GM19238 (cell line): ENCODE data around the gene CRMP1.
"Not testable (repeated sequence)": the region's sequence is repeated elsewhere in the genome, so short reads cannot be mapped to it uniquely, and the experiment has no call there.

Source experiments
- DNase-seq: peaks from one replicate; pipeline ENCODE4 v3.0.0; 2011; ENCODE audit warnings: low spot score; ENCODE audit not compliant: insufficient read length

Gene CRMP1

DNA sequence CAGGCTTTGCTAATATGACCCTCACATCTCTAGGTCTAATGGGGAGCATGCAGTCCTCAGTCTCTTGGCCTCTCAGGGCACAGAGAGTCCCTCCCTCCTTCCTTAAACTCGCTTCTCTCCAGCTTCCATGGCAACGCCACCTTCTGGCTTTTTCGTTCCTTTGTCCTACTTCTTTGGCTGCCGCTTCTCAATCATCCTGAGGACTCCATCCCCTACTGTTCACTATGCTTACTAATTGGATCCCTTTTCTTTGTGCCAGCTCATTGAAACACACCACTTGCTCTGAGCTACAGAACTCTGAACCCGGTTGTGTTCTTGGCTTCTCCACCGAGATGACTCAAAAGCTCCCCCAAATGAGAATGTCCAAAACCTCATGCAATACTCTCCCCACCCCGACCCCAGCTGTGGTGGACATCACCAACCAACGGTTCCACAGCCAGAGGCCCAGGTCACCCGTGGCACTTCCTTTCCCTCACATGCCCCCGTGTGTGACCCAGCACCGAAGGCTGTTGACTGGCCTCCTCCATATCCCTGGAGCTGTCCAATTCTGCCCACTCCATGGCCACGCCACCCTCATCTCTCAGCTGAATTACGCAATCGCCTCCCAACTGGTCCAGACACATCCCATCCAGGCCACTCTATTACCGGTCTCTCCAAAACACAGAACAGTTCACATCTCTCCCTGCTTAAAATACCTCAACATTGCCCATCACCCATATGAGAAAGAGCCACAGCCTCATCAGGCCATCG, 34.7 kb downstream of the CRMP1 start:
- DNase-seq: no peak

DNA sequence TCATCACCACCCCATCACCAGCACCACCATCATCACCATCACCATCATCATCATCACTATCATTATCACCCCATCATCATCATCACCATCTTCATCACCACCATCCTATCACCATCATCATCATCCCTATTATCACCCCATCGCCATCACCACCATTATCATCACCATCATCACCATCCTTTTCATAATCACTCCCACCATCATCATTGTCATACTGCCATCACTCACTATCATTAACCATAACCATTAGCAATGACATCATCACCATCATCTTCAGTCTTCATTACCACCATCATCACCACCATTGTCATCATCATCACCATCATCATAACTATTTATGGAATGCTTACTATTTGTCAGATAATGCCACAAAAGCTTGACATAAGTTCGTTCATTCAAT, 35.7 kb downstream of the CRMP1 start:
- no peak for DNase-seq

DNA sequence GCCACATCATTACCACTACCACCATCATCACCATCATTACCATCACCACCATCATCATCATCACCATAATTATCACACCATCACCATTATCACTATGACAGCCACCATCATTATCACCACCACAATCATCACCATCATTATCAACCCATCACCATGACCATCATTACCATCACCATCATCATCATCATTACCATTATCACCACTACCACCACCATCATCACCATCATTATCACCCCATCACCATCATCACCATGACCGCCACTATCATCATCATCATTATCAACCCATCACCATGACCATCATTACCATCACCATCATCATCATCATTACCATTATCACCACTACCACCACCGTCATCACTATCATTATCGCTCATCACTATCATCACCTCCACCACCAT, 36.5 kb downstream of the CRMP1 start:
- DNase-seq: not testable (repeated sequence)

DNA sequence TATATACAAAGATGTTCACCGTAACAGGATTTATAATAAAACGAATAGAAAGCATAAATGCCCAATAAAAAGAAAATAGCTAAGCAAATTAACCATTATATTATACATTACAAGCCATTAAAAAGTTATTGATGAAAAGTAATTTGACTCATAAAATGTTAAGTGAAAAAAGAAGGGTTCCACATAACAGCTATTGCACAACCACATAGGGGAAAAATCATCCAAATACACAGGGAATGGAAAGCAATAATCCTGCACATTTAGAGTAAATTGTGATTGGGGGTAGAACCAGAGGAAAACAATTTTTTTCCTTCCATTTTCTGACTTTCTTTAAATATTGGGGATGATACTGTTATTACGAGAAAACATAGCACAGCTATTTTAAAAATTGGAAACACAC, 38.0 kb downstream of the CRMP1 start:
- no peak for DNase-seq

DNA sequence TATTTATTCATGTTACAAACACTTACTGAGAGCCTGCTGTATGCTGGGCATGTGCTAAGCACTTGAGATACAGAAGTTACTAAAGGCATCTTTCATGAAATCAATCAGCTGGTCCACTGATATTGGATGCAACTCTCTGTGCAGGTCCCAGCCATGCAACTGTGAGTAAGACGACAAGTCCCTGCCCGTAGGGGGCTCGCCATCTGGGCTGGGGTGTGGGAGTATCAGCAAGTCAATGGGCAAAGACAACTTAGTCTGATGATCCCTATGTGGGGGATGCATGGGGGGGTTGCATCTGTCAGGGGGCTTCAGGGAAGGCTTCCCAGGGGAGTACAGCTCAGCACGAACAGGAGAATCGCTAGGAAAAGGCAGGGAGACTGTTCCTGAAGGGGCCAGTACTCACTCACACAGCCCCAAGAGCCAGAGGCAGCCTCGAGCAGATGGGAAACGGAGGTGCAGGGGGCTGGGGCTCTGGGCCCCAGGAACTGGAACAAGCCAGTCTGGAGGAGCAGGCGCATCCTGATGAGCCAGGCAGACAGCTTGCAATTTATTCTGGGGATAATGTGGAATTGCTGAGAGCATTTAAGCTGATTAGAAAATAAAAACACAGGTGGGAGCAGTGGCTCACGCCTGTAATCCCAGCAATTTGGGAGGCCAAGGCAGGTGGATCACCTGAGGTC, 40.2 kb downstream of the CRMP1 start:
- no peak for DNase-seq

DNA sequence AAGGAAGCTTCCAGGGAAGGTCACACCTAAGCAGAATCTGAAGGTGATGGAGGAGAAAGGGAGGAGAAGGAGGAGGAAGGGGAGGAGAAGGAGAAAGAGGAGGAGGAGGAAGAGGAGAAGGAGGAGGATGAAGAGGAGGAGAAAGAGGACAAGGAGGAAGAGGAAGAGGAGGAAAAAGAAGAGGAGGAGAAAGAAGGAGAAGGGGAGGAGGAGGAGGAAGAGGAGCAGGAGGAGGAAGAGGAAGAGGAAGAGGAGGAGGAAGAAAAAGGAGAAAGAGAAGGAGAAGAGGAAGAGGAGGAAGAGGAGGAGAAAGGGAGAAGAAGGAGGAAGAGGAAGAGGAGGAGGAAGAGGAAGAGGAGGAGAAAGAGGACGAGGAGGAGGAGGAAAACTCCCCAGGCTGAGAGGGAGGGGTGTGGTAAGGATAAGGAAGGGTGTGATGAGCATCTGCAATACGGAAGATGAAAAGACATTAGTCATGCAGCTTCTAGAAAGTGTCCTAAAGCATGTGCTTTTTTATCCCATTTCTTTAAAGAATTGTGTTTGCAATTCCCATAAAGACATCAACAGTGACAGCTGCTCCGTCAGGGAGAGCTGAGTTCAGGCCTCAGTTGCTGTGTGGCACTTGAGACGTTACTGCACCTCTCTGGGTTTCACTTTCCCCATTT, 41.1 kb downstream of the CRMP1 start:
- DNase-seq: no peak

DNA sequence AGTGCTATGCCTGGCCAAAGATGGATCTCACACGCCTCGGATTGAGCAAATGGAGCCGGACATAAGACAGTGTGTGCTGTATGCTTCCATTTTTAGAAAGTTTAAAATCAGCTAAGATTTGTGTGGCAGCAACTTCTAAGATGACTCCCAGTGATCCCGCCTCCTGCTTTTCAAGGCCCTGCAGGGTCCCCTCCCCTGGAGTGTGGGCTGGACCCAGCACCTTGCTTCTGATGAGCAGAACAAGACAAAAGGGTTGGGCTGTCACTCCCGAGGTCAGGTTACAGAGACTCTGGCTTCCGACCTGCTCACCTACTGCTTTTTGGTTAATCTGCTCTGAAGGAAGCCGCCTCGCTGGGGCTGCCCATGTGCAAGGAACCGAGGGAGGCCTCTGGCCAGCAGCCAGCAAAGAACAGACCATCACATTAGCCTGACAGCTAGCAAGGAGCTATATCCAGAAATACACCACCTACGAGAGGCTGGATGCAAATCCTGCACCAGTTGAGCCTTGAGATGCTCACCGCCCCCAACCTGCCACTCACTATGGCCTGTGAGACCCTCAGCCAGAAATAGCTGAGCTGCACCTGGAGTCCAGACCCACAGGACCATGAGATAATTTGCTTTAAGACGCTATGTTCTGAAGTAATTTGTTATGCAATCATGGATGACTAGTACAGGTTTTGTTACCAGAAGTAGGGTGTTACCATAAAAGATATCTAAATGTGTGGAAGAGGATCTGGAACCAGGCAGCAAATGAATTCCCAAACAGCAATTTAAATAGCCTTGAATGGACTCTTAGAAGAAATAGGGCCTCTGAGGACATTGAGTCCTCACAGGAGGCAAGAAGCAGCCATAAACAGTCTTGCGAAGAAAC, 47.6 kb downstream of the CRMP1 start:
- DNase-seq: no peak

DNA sequence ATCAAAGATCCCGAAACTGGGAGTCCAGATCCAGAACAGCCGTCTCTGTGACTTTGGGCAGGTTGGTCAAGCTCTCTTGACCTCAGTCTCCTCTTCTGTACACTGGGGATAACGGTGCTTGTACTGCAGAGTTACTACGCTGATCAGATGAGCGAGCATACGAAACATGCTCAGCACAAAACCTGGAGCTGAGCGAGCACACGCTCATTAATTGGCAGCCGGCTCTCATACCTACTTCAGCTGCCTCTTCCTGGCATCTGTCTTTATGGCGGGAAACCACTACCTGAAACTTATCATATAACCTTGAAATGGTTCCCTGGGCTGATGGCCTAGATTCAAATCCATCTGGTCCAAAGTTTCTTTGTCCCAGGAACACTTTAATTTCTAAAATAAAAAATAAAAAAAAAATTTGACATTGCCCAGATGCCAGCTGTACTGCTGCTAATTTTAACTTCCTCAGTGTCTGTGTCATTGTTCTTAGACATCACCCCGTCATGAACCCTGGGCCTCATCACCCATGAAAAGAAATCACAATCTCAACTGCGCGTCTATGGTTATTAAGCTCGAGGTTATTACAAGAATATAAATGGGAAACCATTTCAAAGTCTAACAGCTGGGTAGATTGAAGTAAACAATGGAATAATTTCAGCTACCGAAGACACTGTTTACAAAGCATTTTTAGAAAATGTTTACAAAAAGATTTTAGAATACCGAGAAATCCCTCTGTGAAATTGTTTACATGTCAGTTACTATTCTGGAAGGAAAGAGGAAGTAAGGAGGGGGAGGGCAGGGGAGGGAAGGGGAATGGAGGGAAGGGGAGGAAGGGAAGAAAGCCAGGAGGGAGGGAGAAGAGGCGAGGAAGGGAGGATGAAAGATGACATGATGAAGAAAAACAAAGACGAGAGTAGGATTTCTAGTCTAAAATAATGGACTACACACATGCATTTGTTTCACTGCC, 49.0 kb downstream of the CRMP1 start:
- no peak for DNase-seq

DNA sequence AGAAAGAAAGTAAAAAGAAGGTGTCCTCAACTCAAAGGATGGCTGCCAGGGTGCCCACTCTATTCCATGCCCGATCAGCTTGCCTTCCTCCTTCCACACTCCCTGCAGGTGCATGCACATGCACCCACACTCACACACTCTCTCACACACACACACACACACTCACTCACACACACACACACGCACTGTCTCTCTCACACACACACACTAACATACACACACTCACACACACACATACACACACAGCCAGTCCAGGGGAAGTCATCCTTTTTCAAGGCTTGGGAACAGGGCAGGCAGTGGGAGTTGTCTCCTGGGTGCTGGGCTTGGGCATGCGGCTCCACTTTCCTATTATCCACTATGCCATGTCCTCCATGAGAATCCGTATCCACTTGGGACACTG, 50.4 kb downstream of the CRMP1 start:
- no peak for DNase-seq

DNA sequence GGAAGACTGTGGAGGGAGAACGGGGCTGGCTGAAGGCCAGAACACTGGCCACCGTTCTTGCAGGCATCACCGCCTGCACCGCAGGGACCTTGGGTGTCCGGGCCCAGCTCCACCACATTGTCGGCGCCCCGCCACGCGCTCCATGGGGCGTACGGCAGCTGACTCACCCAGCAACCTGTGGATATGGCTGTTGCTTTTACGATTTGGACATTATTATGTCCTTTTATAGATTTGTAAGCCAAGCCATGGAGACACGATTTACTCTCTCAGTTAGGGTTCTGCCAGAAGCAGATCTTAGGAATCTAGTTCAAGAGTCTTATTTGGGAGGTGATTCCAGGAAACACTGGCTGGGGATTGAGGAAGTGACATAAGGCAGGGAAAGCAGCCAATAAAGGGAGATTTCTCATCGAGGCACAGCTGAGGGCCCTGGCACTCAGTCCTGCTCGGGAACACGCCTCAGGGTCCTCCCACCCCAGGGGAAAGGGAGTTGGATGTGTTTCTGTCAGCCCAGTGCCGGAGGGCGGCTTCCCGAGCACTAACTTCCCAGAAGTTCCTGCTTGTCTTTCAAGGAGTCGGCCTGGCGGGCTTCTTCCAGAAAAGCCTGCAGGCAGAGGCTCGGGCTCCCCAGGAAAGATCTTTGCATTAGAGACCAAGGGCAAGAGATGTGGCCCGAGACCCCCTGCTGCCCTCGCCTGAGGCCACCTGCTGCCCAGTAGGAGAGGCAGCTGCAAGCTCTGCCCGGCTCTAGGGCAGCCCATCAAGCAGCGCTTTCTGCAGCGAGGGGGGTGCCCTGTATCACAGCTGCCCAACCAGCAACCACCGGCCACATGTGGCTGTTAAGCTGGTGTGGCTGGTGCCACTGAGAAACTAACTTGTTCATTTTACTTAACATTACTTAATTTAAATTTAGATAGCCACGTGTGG, 52.9 kb downstream of the CRMP1 start:
- no peak for DNase-seq

DNA sequence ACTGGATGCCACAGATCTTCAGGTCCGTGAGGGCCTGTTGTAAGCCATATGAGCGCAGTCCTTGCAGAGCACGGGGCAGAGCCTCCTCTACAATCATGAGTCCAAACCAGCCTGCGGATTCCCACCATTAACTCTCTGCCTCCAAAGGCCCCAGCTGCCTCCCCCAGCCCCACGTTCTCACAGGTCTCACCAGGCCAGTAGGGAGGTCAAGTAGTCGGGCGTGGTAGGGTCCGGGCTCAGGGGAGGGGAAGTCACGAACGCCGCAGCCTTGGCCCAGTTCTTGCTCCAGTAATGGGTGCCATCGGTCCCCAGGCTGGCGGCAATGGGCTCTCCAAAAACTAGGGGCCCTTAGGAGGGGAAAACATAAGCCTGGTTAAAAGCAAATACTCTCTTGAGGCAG, 53.6 kb downstream of the CRMP1 start:
- no peak for DNase-seq

DNA sequence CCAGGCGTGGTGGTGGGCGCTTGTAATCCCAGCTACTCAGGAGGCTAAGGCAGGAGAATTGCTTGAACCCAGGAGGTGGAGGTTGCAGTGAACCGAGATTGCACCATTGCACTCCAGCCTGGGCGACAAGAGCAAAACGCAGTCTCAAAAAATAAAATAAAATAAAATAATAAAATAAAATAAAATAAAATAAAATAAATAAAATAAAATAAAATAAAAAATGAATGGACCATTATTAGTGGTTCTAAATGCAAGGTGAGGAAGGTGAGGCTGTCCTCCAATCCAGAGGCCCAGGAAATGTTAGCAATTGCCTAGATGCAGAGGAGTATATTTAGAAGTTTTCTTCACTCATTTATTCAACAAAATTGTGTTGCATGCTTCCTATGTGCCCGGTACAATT, 55.4 kb downstream of the CRMP1 start:
- DNase-seq: not testable (repeated sequence)

DNA sequence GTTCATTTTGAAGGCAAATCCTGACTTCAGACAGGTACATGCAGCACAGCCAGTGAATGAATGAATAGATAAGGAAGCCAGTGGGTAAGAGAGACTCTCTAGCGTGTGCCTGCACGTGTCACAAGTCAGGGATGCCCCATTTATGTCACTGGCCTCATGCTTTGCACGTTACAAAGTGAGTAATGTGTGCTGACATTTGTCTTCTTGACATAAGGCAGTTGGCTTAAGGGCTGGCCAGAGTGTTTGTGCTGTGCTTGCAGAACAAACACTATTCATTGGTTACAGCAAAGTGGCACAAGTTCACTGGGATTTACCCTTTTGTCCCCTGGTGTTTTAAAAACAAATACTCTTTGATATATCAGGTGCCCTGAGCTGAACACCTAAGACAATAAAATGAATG, 55.9 kb downstream of the CRMP1 start:
- no peak for DNase-seq

DNA sequence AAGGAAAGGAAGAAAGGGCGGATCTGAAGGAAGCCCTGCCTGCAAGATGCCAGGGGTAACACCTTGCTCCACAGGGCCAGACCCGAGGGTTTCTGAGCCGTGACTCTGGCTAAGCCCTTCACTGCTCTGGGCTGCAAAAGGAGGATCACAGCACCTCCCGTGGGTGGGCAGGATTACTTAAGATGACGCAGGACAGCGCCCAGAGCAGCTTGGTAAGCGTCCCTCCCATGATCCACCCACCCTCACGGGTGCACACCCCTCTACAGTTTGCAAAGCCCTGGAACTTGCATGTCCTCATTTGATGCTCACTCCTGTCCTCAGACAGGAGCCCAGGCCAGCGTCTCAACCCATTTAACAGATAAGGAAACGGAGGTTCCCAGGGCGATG, 64.9 kb downstream of the CRMP1 start:
- no peak for DNase-seq

DNA sequence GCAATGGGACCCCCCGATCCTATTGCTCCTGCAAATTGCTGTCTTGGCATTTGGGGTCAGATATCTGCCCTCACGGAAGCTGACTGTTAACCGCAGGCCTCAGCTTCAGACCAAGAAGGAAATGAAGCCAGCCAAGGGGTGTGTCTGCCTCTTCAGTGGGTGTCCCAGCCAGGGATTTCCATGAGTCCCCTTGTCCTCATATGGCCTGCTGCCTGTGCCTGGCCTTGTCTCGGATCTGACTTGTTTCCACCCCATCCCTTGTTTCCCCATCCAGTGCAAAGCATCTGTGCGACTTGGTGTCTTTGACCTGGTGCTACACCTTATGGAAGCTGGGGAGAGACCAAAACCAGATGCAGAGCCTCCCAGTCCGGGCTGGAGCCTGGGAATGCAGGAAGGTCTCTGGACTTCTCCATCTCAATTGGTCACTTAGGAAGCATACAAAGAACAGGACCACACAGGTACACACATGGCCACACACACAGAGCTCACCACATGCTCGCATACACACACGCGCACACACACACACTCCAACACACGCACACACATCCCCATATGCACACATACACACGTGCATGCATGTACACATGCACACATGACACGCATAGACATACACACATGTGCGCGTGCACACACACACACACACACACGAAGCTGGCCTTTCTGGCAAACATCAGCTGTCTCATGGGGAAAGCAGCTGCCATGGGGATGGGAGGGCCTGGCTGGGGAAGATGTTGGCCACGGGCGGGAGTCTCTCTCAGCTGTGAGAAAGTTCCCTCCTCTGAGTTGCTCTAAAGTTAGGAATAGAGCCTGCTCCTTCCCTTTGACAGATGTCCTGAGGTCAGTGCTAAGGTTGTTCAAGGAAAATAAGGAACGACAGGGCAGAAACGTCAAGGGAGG, 65.5 kb downstream of the CRMP1 start:
- DNase-seq: no peak

DNA sequence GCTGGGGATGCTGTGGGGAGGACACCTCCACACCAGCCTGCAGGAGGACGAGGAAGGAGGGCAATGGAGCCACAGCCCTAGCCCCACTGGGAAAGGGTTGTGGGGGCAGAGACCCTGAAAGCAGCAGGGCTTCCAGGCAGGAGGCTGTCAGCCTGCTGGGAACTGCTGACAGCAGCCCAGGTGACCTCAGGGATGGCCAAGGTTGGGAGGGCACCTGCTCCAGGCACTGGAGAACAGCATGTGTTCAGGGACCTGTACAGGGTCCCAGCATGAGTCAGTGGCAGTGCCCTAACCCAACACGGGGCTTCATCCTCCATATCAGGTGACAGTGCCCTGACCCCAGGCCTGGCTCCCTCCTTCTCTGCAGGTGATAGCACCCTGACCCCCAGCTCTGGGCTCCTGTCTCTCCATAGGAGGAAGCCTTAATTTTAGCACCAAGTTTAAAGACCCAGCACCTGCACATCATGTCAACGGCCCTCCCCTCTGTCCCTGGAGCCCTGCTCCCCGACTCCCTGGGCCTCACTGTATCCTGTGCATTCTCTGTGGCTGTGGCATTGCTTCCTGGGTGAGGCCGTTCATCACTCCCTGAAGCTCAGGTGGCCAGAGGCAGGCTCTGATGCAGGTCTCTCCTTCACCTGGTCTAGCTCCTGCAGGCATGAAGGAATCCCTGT, 66.3 kb downstream of the CRMP1 start:
- no peak for DNase-seq

DNA sequence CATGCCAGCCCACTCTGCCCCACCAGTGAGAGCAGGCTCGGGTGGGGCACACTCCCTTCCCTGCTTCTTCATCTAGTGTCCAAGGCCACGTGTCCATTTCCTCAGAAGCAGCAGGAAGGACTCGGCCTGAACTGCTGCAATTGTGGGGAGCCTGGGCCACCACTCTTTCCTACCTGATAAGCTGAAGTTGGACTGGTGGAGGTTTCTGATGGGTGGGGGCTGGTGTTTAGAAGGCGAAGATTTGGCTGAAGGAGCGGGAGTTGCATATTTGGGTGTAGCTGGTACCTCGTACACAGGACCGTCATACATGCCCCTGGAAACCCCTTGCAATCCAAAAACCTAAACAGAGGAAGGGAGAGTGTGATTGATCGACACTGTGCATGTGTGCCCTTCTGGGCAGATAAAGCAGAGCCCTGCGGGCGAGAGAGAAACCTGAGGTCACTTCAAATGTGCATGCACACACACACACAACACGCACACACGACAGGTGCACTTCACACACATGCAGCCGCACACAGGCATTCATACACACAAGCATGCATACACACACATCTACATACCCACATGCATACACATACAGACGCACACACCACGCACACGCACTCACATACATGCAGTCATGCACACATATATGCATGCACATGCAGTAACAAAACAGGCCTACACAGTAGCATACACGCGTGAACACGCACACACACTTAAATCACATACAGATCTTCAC, 67.4 kb downstream of the CRMP1 start:
- no peak for DNase-seq
